GM12875 (cell line): Measurements from ENCODE around the gene C2.
A peak's percentile ranks its signal among the peaks of the same experiment; 100 is the strongest.

Experiments used
- H3K4me3 ChIP-seq: one replicate; pipeline ENCODE4 v1.5.1; 2011; ENCODE audit warnings: low read depth, low read length, control low read depth
- TF ChIP-seq, protein P1 (sequence below): IDR thresholded peaks from 2 replicates; pipeline ENCODE4 v1.5.1; 2011; ENCODE audit warnings: low read depth, mild to moderate bottlenecking, control low read depth, inconsistent platforms, low read length, moderate library complexity, borderline replicate concordance; ENCODE audit not compliant: insufficient read depth

C2 gene

DNA sequence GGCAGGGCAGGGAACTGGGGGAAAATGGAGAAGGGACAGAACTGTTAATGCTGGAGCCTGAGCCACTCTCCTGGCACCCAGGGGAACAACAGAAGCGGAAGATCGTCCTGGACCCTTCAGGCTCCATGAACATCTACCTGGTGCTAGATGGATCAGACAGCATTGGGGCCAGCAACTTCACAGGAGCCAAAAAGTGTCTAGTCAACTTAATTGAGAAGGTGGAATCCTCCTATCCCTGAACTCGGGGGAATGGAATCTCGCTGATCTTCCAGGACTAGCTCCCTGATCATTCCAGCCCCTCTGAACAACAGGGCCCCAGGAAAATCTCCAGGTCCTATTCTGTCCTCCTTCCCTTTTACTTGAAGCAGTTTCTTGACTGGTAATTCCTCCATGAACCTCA lies 20.3 kb downstream of the C2 start:
- TF ChIP-seq, protein P1, sequence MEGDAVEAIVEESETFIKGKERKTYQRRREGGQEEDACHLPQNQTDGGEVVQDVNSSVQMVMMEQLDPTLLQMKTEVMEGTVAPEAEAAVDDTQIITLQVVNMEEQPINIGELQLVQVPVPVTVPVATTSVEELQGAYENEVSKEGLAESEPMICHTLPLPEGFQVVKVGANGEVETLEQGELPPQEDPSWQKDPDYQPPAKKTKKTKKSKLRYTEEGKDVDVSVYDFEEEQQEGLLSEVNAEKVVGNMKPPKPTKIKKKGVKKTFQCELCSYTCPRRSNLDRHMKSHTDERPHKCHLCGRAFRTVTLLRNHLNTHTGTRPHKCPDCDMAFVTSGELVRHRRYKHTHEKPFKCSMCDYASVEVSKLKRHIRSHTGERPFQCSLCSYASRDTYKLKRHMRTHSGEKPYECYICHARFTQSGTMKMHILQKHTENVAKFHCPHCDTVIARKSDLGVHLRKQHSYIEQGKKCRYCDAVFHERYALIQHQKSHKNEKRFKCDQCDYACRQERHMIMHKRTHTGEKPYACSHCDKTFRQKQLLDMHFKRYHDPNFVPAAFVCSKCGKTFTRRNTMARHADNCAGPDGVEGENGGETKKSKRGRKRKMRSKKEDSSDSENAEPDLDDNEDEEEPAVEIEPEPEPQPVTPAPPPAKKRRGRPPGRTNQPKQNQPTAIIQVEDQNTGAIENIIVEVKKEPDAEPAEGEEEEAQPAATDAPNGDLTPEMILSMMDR = no peak
- no peak overlapping the region for H3K4me3 ChIP-seq

GRCh38 chr6:31948306-31948705 lies 20.8 kb downstream of the C2 start:
- no peak overlapping the region for H3K4me3 ChIP-seq
- TF ChIP-seq, protein P1 = no peak

- TF ChIP-seq, protein P1 = no peak
- H3K4me3 ChIP-seq = no peak overlapping the region
These were observed 21.4 kb downstream of the C2 start for GRCh38 chr6:31948753-31949413.

DNA sequence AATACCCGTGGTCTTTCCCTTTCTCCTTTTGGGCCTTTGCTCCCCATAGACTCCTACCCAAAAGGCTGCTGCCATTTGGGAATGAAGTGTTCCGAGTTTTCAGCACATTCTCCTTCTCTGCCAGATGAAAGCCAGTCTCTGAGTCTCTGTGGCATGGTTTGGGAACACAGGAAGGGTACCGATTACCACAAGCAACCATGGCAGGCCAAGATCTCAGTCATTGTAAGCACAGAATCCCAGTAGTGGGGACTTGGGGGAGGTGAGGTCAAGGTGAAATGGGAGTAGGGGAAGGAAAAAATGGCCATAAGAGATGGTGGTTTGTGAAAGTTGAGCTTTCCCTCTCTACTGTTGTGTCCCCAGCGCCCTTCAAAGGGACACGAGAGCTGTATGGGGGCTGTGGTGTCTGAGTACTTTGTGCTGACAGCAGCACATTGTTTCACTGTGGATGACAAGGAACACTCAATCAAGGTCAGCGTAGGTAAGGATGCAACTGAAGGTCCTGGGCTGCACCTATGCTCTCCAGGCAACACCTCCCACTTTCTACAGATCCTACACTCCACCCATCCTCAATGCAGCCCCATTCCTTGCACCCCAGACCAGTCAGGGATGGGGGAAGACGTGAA lies 22.5 kb downstream of the C2 start:
- no peak overlapping the region for H3K4me3 ChIP-seq
- TF ChIP-seq, protein P1 = no peak

- H3K4me3 ChIP-seq = no peak overlapping the region
- TF ChIP-seq, protein P1 = peak; percentile 34; the same call in 1 of the 2 replicates
These were observed 24.8 kb downstream of the C2 start for GRCh38 chr6:31952140-31952805.

DNA sequence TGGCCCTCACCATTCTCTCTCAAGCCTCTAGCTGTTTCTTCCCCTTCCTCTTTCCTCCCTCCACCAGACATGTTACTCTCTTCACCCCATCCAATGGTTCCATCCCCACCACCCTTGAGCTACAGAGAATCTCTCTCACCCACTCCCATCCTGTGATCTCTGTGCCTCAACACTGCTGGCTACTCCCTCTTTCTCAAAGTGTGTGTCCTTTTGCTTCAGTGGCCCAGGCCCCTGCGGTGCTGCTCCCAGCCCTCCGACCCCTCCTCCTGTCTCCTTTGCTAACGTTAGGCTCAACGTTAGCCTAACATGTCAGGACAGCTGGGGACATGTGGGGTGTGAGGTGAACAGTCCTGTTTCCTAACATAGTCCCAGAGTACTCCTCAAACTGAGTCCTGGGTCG lies 25.4 kb downstream of the C2 start:
- H3K4me3 ChIP-seq = no peak overlapping the region
- TF ChIP-seq, protein P1 = no peak
